ENCODE data around the gene UFD1. TPM values are rescaled to one million over a fixed set of nuclear protein-coding genes. Genes with fewer than 3 reads are reported as not detected.

The UFD1 gene
- total RNA-seq, 1 experiment from 2014 or later, result 74.4 TPM

DNA sequence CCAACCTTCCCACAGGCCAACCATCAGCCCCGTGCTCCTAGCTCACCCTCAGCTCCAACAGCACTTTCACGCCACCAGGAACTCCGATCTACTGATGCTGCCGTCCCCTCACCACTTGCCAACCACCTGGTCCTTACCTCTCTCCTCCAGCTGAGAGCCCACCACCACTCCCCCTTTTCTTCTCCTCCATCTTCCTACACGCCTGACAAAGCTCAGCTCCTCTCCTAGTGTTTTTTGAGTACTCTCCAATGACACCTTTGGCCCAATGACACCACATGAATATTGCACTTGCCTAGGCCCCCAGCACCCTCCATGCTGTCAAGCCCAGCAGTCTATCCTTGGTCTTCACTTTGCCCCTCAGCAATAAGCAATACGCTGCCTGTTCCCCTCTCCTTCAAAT, 78.1 kb downstream of the UFD1 start:
- DNase-seq, result no peak
- no peaks in the 10 kb centered on the region for H3K4me1 Mint-ChIP-seq
- no peak overlapping the region for H2BK15ac ChIP-seq (ENCODE audit: low read depth, low read length)
- H3T11ph ChIP-seq (ENCODE audit: low read length), result no peak overlapping the region
- no peak overlapping the region for H2AK5ac ChIP-seq (ENCODE audit: insufficient read length, low read length)
- H3K36me3 Mint-ChIP-seq (ENCODE audit: insufficient read depth in 1 of 3, low read depth in 3 of 3), result peaks cover 11 to 69% (median 36%) of the 10 kb centered on the region in 3 experiments; a peak in 6 of 7 replicates
- no peak overlapping the region for H2BK12ac ChIP-seq (ENCODE audit: insufficient read length, low read depth, low read length)
- H3K4me2 ChIP-seq (ENCODE audit: insufficient read depth, insufficient read length, low read length), result no peak overlapping the region
- no peaks in the 10 kb centered on the region for H3K23me2 ChIP-seq (ENCODE audit: insufficient read length, low read depth, low read length, poor library complexity, severe bottlenecking)
- no peaks in the 10 kb centered on the region for H3K9me3 Mint-ChIP-seq
- H3K9ac ChIP-seq (ENCODE audit: extremely low read depth, insufficient read length, low read length), result no peak overlapping the region
- no peaks in the 10 kb centered on the region for H3K79me1 ChIP-seq (ENCODE audit: insufficient read depth, low read depth, low read length, poor library complexity, severe bottlenecking)
- H3K23ac ChIP-seq (ENCODE audit: insufficient read length, low read depth, low read length), result no peak overlapping the region
- no peaks in the 10 kb centered on the region for H3K4me1 ChIP-seq (ENCODE audit: insufficient read depth, low read length)
- H3K14ac ChIP-seq (ENCODE audit: insufficient read depth, low read length), result no peak overlapping the region
- H3K56ac ChIP-seq (ENCODE audit: insufficient read length, low read depth, low read length), result no peak overlapping the region
- no peak overlapping the region for H3K18ac ChIP-seq (ENCODE audit: insufficient read length, low read depth, low read length)
- no peak overlapping the region for H3K27ac ChIP-seq (ENCODE audit: insufficient read length, low read depth, low read length)
- no peak overlapping the region for H4K5ac ChIP-seq (ENCODE audit: insufficient read length, low read depth, low read length)
- H3K27ac Mint-ChIP-seq, result peak overlapping the region in 2 of 3 experiments; percentile 2 to 15; a peak in 3 of 7 replicates
- no peaks in the 10 kb centered on the region for H3K9me3 ChIP-seq (ENCODE audit: control insufficient read depth, low read depth, low read length)
- H2AFZ ChIP-seq (ENCODE audit: low read length), result no peak overlapping the region
- no peak overlapping the region for H3K4me3 Mint-ChIP-seq
- H4K20me1 ChIP-seq (ENCODE audit: control insufficient read depth, insufficient read depth, insufficient read length), result no peaks in the 10 kb centered on the region
- H3K27me3 ChIP-seq (ENCODE audit: insufficient read depth, low read length), result no peaks in the 10 kb centered on the region
- no CpG with 5 or more reads among the region's 6 CpGs for WGBS (ENCODE audit: extremely low coverage, insufficient read length, low lambda C conversion rate)
- no peak overlapping the region for H3K4ac ChIP-seq (ENCODE audit: low read depth, low read length)
- TF ChIP-seq, protein P1, sequence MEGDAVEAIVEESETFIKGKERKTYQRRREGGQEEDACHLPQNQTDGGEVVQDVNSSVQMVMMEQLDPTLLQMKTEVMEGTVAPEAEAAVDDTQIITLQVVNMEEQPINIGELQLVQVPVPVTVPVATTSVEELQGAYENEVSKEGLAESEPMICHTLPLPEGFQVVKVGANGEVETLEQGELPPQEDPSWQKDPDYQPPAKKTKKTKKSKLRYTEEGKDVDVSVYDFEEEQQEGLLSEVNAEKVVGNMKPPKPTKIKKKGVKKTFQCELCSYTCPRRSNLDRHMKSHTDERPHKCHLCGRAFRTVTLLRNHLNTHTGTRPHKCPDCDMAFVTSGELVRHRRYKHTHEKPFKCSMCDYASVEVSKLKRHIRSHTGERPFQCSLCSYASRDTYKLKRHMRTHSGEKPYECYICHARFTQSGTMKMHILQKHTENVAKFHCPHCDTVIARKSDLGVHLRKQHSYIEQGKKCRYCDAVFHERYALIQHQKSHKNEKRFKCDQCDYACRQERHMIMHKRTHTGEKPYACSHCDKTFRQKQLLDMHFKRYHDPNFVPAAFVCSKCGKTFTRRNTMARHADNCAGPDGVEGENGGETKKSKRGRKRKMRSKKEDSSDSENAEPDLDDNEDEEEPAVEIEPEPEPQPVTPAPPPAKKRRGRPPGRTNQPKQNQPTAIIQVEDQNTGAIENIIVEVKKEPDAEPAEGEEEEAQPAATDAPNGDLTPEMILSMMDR (conservative IDR thresholded peaks at IDR 0.05), result no peak
- H4K91ac ChIP-seq (ENCODE audit: insufficient read length, low read depth, low read length), result no peak overlapping the region
- no peak overlapping the region for H2BK5ac ChIP-seq (ENCODE audit: insufficient read length, low read length)
- no peak overlapping the region for H2BK120ac ChIP-seq (ENCODE audit: low read depth, low read length, poor library complexity, severe bottlenecking)
- H3K79me2 ChIP-seq (ENCODE audit: insufficient read depth, low read length), result no peaks in the 10 kb centered on the region
- H4K8ac ChIP-seq (replicated peaks; ENCODE audit: insufficient read length, low read depth, low read length), result no peak overlapping the region
- no peak overlapping the region for H2BK20ac ChIP-seq (ENCODE audit: low read depth, low read length, poor library complexity, severe bottlenecking)
- H3K27me3 Mint-ChIP-seq (ENCODE audit: low read depth), result no peaks in the 10 kb centered on the region; the same call in 1 of the 2 replicates

Other genes starting within 250 kb of the UFD1 start
- 11.1 and 11.7 TPM in 2 replicates for gene CLTCL1, start 187.5 kb downstream of the UFD1 start, total RNA-seq (2021)
- 51.9 and 53.0 TPM in 2 replicates for gene HIRA, start 47.5 kb downstream of the UFD1 start, total RNA-seq (2021)
- 15.2 and 18.0 TPM in 2 replicates for gene MRPL40, start 46.6 kb downstream of the UFD1 start, total RNA-seq (2021)
- 17.4 and 19.3 TPM in 2 replicates for gene C22orf39, start 31.5 kb downstream of the UFD1 start, total RNA-seq (2021)
- gene CDC45, start 727 bp upstream of the UFD1 start, total RNA-seq (2021), result 32.7 and 35.7 TPM in 2 replicates
- gene CLDN5, start 45.2 kb upstream of the UFD1 start, total RNA-seq (2021), result 0.26 and 0.44 TPM in 2 replicates
- gene SEPTIN5, start 235.3 kb upstream of the UFD1 start, total RNA-seq (2021), result 17.7 and 17.8 TPM in 2 replicates
- 2.4 and 3.4 TPM in 2 replicates for gene GP1BB, start 244.3 kb upstream of the UFD1 start, total RNA-seq (2021)

All from H9 (cell line).